HEK293T (cell line): ENCODE data around the gene MOCS1.

ENCODE experiments used
- CTCF ChIA-PET: fragments of 350-600 bp; formaldehyde crosslinking; extraction: SDS; loops from one replicate; lab custom pipeline; 2021; ENCODE audit warnings: antibody characterized with exemption, inconsistent platforms; lab: Yijun Ruan, JAX
- POLR2A ChIA-PET: fragments of 350-600 bp; formaldehyde crosslinking; extraction: SDS; loops from one replicate; lab custom pipeline; 2020; ENCODE audit warnings: antibody characterized with exemption, inconsistent platforms; lab: Yijun Ruan, JAX
- DNase-seq: peaks from one replicate; pipeline ENCODE4 v3.0.0; 2012; ENCODE audit warnings: mixed read lengths; ENCODE audit errors: extremely low spot score
- ARNT ChIP-seq: fragments of 450-650 bp; IDR thresholded peaks from 2 replicates; pipeline ENCODE4 v1.6.1; 2017; ENCODE audit warnings: mild to moderate bottlenecking
- BHLHE40 ChIP-seq: fragments of 450-650 bp; IDR thresholded peaks from 2 replicates; pipeline ENCODE4 v1.6.1; 2016; ENCODE audit warnings: mild to moderate bottlenecking, moderate library complexity, borderline replicate concordance
- CTBP1 ChIP-seq: fragments of 450-650 bp; IDR thresholded peaks from 2 replicates; pipeline ENCODE4 v1.6.1; 2016; ENCODE audit warnings: borderline replicate concordance
- ELF4 ChIP-seq: fragments of 450-650 bp; IDR thresholded peaks from 2 replicates; pipeline ENCODE4 v1.6.1; 2017; ENCODE audit warnings: antibody characterized with exemption
- FOXA1 ChIP-seq: fragments of 450-650 bp; IDR thresholded peaks from 2 replicates; pipeline ENCODE4 v1.6.1; 2016; ENCODE audit warnings: mild to moderate bottlenecking
- FOXK2 ChIP-seq: fragments of 450-650 bp; IDR thresholded peaks from 2 replicates; pipeline ENCODE4 v1.6.1; 2016; ENCODE audit warnings: mild to moderate bottlenecking
- FOXM1 ChIP-seq: fragments of 450-650 bp; IDR thresholded peaks from 2 replicates; pipeline ENCODE4 v1.6.1; 2017; ENCODE audit warnings: mild to moderate bottlenecking, borderline replicate concordance
- HDGF ChIP-seq: fragments of 450-650 bp; IDR thresholded peaks from 2 replicates; pipeline ENCODE4 v1.6.1; 2017; ENCODE audit warnings: antibody characterized with exemption, borderline replicate concordance
- L3MBTL2 ChIP-seq: fragments of 450-650 bp; conservative IDR thresholded peaks from 2 replicates; pipeline ENCODE4 v1.6.1; 2016; ENCODE audit warnings: mild to moderate bottlenecking
- LEF1 ChIP-seq: fragments of 450-650 bp; IDR thresholded peaks from 2 replicates; pipeline ENCODE4 v1.6.1; 2017; ENCODE audit warnings: mild to moderate bottlenecking, borderline replicate concordance
- NFRKB ChIP-seq: fragments of 450-650 bp; IDR thresholded peaks from 2 replicates; pipeline ENCODE4 v1.6.1; 2016; ENCODE audit warnings: mild to moderate bottlenecking, moderate library complexity
- PKNOX1 ChIP-seq: fragments of 450-650 bp; IDR thresholded peaks from 2 replicates; pipeline ENCODE4 v1.6.1; 2016
- SP1 ChIP-seq: fragments of 450-650 bp; IDR thresholded peaks from 2 replicates; pipeline ENCODE4 v1.6.1; 2017
- SUZ12 ChIP-seq: fragments of 450-650 bp; IDR thresholded peaks from 2 replicates; pipeline ENCODE4 v1.6.1; 2016; ENCODE audit warnings: mild to moderate bottlenecking
- TARDBP ChIP-seq: fragments of 450-650 bp; IDR thresholded peaks from 2 replicates; pipeline ENCODE4 v1.6.1; 2016
- ZNF384 ChIP-seq: fragments of 450-650 bp; IDR thresholded peaks from 2 replicates; pipeline ENCODE4 v1.6.1; 2016

The MOCS1 gene

GRCh38 chr6:39964094-39964493 is 29.8 kb upstream of the MOCS1 start:
- POLR2A ChIA-PET: no interaction called here
- CTCF ChIA-PET: no interaction called here

DNA sequence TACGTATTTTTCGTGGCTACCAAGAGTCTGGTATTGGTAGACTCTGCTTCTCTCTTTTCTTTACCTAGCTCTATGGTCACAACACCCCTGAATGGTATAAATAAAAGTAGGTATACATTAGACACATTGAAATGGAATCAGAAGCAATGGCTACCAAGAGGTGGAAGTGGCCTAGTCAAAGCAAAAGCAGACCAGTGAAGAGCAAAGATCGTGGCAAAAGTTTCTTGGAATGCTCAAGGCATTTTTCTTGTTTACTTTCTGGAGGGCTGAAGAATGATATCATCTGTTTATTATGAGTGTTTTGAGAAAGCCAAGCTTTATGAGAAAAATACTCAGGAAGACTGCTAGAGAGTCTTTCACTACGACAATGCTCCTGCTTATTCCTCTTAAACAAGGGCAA is 28.6 kb upstream of the MOCS1 start:
- TF ChIP-seq PKNOX1: no peak
- no peak for TF ChIP-seq FOXA1
- no peak for TF ChIP-seq ZNF384
- TF ChIP-seq LEF1: no peak
- TF ChIP-seq CTBP1: no peak
- TF ChIP-seq ARNT: no peak
- TF ChIP-seq SP1: no peak
- no peak for TF ChIP-seq ELF4
- DNase-seq: no peak
- CTCF ChIA-PET: no interaction called here
- POLR2A ChIA-PET: no interaction called here

More at GRCh38 chr6:39964094-39964493, 29.8 kb upstream of the MOCS1 start:
- DNase-seq: no peak
- TF ChIP-seq FOXM1 (no peak), FOXA1 (no peak), CTBP1 (no peak), L3MBTL2 (no peak), ARNT (no peak), SUZ12 (no peak), HDGF (no peak)

GRCh38 chr6:39961178-39961577 is 26.9 kb upstream of the MOCS1 start:
- ChIA-PET POLR2A (no interaction called here), CTCF (no interaction called here)
- no peak for TF ChIP-seq SP1
- no peak for TF ChIP-seq TARDBP
- no peak for TF ChIP-seq PKNOX1
- TF ChIP-seq FOXK2: no peak
- no peak for TF ChIP-seq ZNF384
- TF ChIP-seq NFRKB: no peak
- no peak for TF ChIP-seq SUZ12
- DNase-seq: no peak

DNA sequence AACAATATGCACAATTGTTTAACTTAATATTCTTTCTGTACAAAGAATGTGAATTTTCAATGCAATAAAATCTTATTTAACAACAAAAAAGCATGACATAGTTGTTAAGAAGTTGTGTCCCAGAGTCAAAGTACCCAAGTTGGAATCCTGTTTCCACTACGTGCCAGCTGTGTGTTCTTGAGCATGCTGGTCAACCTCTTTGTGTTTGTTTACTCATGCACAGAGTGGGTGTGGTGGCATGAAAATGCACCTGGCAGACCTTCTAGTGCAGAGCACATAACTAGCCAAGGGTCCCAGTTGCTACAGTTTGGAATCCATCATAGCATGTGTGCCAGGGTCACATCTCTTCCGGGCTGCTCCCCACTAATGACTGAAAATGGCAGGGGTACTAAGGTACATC is 24.7 kb upstream of the MOCS1 start:
- no peak for DNase-seq
- TF ChIP-seq ELF4 (no peak), FOXA1 (no peak), L3MBTL2 (no peak)
- CTCF ChIA-PET: no interaction called here
- POLR2A ChIA-PET: no interaction called here

- TF ChIP-seq TARDBP (no peak), FOXK2 (no peak), FOXA1 (no peak), ARNT (no peak), ELF4 (no peak), CTBP1 (no peak), SUZ12 (no peak), SP1 (no peak), BHLHE40 (no peak), PKNOX1 (no peak), L3MBTL2 (no peak), ZNF384 (no peak), FOXM1 (no peak), HDGF (no peak), NFRKB (no peak), LEF1 (no peak)
- DNase-seq: no peak
- ChIA-PET POLR2A (no interaction called here), CTCF (no interaction called here)
Observed at GRCh38 chr6:39956936-39957335, 22.7 kb upstream of the MOCS1 start.

DNA sequence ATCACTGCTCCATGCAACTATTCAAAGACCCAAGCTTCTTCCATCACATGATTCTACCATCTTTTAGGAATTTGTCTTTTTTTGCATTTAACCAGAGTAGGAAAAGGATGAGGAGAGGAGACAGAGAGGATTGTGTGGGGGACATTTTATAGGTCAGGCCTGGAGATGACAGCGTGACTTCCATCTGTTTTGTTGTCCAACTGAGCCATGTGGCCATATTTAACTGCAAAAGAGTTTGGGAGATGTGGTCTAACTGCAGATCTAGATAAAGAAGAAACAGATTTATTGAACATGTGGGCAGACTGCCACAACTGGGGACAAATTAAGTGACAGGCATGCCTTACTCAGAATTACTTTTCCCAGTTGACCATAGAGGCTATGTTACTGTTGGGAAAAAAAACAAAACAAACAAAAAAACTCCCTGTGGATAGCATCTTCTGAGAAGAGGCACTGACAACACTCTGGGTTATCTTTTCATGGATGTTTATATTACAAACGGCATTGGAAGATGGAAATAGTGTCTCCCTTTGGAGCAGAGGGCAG is 18.9 kb upstream of the MOCS1 start:
- DNase-seq: no peak
- TF ChIP-seq FOXK2 (no peak), LEF1 (no peak), ARNT (no peak), ZNF384 (no peak), TARDBP (no peak), CTBP1 (no peak), SUZ12 (no peak), HDGF (no peak), BHLHE40 (no peak), SP1 (no peak), PKNOX1 (no peak), ELF4 (no peak), NFRKB (no peak), FOXA1 (no peak), FOXM1 (no peak)
- POLR2A ChIA-PET: no interaction called here
- CTCF ChIA-PET: no interaction called here
